Left cardiac atrium (tissue), 4 donors: ENCODE measurements around the gene KRT27. TPM values are rescaled to one million over a fixed set of nuclear protein-coding genes. Genes with fewer than 3 reads are reported as not detected.
"Not testable (repeated sequence)": the region's sequence is repeated elsewhere in the genome, so short reads cannot be mapped to it uniquely, and the experiment has no call there.

ENCODE experiments used
- ATAC-seq, 2 donors: fragments of 200-7000 bp; cut with Tn5 transposase; one replicate each; pipeline ENCODE4 v1.9.1; 2020; ENCODE audit warnings: mild to moderate bottlenecking in 2 of 2, moderate library complexity in 2 of 2
- DNase-seq: peaks from one replicate; pipeline ENCODE4 v3.0.0-alpha.2; 2020
- intact Hi-C, 2 donors: fragments of 100-400 bp; cut with DNase I; formaldehyde crosslinking; loops; one replicate each; pipeline versions ENCODE4 v1.14.1 to v1.15.1; 2022 to 2023
- total RNA-seq, 2 donors: library from RNA; stranded (reverse); fragmentation: NEBNext Ultra II Directional; extraction: Animal tissue kit (Norgen Biotek cat#: 25700); gene quantifications; one replicate each; pipeline ENCODE4 v1.2.1, GENCODE V29; 2021
- donor health status: DM: no; HTN: yes; CAD: no.
- donor health status: DM: no; HTN: yes; CAD: no; lungs with severe emphysema.
- donor health status: DM: yes; HTN: yes; CAD: no.
- donor health status: Dilated cardiomyopathy.

The KRT27 gene
- total RNA-seq, 2 donors from 2014 or later, result not detected

- intact Hi-C loops, result loop anchor here in 1 of 2 donors (10.0 kb wide), 1 partner anchor 123 kb away; no protein-coding TSS in a partner anchor
- no peak for ATAC-seq
Measured at GRCh38 chr17:40777459-40777858, 4.9 kb downstream of the KRT27 start.

GRCh38 chr17:40775945-40776344, 6.4 kb downstream of the KRT27 start:
- ATAC-seq (no peak), DNase-seq (no peak)
- intact Hi-C loops, result loop anchor here in 1 of 2 donors (10.0 kb wide), 1 partner anchor 121 kb away; no protein-coding TSS in a partner anchor

More at GRCh38 chr17:40777459-40777858, 4.9 kb downstream of the KRT27 start:
- no peak for DNase-seq

GRCh38 chr17:40772101-40772500, 10.2 kb downstream of the KRT27 start, which contains the start of gene KRT26:
KRT26 (minus strand) TSS chr17:40772201; CDS start chr17:40772113, 88 bp downstream.
- intact Hi-C loops, result loop anchor here in 1 of 2 donors (10.0 kb wide), 1 partner anchor 117 kb away; no protein-coding TSS in a partner anchor
- ATAC-seq (no peak), DNase-seq (no peak)

- ATAC-seq, result no peak
- DNase-seq, result no peak
- intact Hi-C loops, result no loop called here
Measured at GRCh38 chr17:40765657-40766056, 16.7 kb downstream of the KRT27 start.

- no peak for DNase-seq
- intact Hi-C loops, result no loop called here
- ATAC-seq, result no peak
Measured at GRCh38 chr17:40763752-40764151, 18.6 kb downstream of the KRT27 start.

DNA sequence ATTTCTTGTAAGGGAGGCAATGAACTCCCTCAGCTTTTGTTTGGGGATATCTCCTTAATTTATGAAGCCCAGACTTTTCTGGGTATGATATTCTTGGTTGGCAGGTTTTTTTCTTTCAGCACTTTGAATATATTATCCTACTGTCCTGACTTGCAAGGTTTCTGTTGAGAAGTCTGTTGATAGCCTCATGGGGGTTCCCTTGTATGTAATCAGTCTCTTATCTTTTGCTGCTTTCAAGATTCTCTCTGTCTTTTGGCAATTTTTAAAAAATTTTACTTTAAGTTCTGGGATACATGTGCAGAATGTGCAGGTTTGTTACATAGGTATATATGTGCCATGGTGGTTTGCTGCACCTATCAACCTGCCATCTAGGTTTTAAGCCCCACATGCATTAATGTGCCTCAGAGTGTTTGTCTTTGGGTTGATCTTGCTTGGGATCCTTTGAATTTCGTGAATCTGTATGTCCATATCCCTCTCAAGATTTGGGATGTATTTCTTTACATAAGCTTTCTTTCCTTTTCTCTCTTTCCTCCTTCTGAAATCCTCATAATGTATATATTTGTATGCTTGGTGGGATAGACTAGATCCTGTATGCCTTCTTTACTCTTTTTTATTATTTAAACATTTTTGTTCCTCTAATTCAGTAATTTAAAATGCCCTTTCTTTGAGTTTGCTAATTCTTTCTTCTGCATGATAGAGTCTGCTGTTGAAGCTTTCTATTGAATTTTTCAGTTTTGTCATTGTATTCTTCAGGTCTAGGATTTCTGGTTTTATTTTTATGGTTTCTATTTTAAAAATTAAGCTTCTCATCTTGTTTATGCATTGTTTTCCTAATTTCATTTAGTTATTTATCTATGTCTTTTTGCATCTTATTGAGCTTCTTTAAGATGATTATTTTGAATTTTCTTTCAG, 22.0 kb downstream of the KRT27 start:
- ATAC-seq (no peak), DNase-seq (no peak)
- intact Hi-C loops, result no loop called here

DNA sequence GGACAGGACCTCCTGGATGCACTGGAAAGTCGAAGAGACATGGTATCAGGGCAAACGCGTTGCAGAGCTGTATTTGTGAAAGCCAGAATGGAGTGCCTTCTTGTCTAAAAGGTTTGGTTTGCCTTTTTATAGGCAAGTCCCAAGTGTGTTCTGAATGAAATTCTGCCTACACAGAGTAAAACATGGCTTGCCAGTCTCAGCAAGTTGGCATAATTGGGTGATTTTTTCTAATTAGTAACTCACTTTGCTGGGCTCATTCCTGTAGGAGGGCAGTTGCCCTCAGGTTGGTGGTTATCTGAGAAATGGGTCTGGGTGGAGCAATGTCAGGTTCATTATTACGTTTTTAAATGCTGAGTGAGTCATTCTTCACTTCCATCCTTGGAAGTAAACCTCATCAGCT, 27.1 kb downstream of the KRT27 start, which contains the start of gene KRT25:
KRT25 (minus strand) TSS at position 101 of the 400 bp plus-strand sequence; CDS start at position 41, 60 bp downstream.
- ATAC-seq (no peak), DNase-seq (no peak)
- intact Hi-C loops, result no loop called here

DNA sequence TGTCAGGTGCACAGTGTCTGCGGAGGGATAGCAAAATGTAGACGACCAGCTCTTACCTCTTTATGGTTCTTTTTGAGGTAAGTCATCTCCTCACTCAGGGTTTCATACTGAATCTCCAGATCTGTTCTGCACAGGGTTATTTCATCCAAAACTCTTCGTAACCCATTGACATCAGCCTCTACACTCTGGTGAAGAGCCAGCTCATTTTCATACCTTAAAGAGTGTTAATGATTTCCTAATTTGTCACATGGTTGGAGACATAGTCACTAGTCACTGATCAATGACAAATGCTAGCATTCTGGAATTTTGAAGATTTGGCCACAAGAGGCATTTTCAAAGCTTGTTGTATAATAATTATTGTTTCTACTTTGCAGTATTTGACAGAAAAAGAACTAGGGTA, 28.5 kb downstream of the KRT27 start:
- DNase-seq, result no peak
- no peak for ATAC-seq
- intact Hi-C loops, result no loop called here

- intact Hi-C loops, result no loop called here
- no peak for ATAC-seq
Measured at GRCh38 chr17:40751065-40751464, 31.3 kb downstream of the KRT27 start.

DNA sequence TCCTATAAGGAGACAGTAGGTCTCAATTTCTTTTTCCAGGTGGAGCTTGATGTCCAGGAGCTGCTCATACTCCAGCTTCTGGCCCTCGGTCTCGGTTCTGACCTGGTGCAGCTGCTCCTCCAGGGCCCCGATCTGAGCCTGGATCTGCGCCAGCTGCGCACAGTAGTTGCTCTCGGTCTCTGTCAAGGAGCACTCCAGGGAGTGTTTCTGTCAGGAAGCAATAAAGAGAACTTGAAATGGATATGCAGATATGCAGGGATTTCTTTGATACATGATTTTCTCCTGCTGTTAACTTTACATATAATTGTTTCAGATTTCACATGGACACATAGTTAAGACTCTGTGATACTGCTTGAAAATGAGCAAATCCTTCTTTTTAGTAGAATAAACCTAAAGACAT, 32.0 kb downstream of the KRT27 start:
- ATAC-seq, result no peak
- intact Hi-C loops, result no loop called here
- DNase-seq, result no peak

More at GRCh38 chr17:40751065-40751464, 31.3 kb downstream of the KRT27 start:
- no peak for DNase-seq

DNA sequence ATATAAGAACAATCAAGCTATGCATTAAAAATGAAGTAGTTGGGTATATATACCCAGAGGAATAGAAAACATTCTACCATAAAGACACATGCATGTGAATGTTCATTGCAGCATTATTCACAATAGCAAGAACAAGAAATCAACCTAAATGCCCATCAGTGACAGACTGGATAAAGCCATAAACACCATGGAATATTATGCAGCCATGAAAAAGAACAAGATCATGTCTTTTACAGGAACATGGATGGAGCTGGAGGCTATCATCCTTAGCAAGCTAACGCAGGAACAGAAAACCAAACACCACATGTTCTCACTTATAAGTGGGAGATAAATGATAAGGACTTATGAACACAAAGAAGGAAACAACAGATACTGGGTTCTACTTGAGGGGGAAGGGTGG, 33.7 kb downstream of the KRT27 start:
- intact Hi-C loops, ATAC-seq, DNase-seq: not testable (repeated sequence)

GRCh38 chr17:40738553-40738952, 43.8 kb downstream of the KRT27 start:
- ATAC-seq (no peak), DNase-seq (no peak)
- intact Hi-C loops, result no loop called here

- no peak for DNase-seq
- intact Hi-C loops, result no loop called here
- ATAC-seq, result no peak
Measured at GRCh38 chr17:40735016-40735415, 47.3 kb downstream of the KRT27 start.

- DNase-seq (no peak), ATAC-seq (no peak)
- intact Hi-C loops, result no loop called here
Measured at GRCh38 chr17:40734018-40734417, 48.3 kb downstream of the KRT27 start.

- ATAC-seq (no peak), DNase-seq (no peak)
- intact Hi-C loops, result no loop called here
Measured at GRCh38 chr17:40730970-40731369, 51.4 kb downstream of the KRT27 start.

GRCh38 chr17:40727447-40728231, 54.7 kb downstream of the KRT27 start:
- intact Hi-C loops, result no loop called here
- no peak for ATAC-seq

GRCh38 chr17:40726919-40727318, 55.4 kb downstream of the KRT27 start:
- intact Hi-C loops, result no loop called here
- ATAC-seq, result no peak
- DNase-seq, result no peak

More at GRCh38 chr17:40727447-40728231, 54.7 kb downstream of the KRT27 start:
- DNase-seq, result no peak
